HG02870 (cell line): ENCODE data around the gene ADGRL3.
"Not testable (repeated sequence)": the region's sequence is repeated elsewhere in the genome, so short reads cannot be mapped to it uniquely, and the experiment has no call there.

ENCODE experiments used
- ATAC-seq: cut with Tn5 transposase; IDR thresholded peaks from one replicate; pipeline ENCODE4 v1.9.1; 2021; ENCODE audit warnings: mild to moderate bottlenecking, moderate library complexity; ENCODE audit not compliant: unreplicated experiment

Gene ADGRL3

DNA sequence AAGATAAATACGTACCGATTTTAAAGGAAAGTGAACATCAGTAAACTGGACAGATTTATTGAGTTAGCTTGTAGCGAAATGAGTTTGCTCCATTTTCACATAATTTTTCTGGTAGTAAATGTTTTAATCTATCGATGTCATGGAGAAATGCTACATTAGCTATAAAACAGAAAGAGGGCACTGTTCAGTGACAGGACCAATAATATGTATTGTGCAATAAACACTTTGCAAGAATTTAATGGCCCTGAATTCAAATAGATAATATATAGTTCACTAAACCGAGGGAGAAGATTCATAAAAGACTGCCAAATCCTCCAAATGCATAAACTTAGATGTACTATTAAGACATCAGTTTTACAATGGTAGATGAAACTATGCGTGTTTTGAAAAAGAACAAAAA is 516.3 kb downstream of the ADGRL3 start:
- ATAC-seq = no peak

DNA sequence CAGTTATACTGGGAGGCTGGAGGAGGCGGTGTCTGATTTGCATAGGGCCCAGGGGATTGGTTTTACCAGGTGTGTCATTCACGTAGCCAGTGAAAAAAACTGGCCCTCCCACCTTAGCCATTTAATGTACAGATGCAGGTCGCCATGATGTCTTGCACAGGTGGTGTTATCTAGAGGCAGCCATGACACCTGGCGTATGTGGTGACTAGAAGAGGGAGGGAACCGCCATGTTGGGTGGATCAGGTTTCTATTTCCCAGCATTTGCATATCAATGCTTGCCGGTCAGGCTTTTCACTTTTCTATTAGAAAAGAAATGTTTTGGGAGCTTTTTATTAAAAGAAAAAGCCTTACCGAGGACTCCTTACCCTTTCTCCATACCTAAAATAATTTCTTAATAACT is 523.4 kb downstream of the ADGRL3 start:
- ATAC-seq = no peak

- no peak for ATAC-seq
Measured at GRCh38 chr4:61727286-61727685, 527.2 kb downstream of the ADGRL3 start.

GRCh38 chr4:61734409-61734808 is 534.3 kb downstream of the ADGRL3 start:
- ATAC-seq = no peak

GRCh38 chr4:61739887-61740286 is 539.8 kb downstream of the ADGRL3 start:
- no peak for ATAC-seq

- ATAC-seq = no peak
Measured at GRCh38 chr4:61740886-61741285, 540.8 kb downstream of the ADGRL3 start.

DNA sequence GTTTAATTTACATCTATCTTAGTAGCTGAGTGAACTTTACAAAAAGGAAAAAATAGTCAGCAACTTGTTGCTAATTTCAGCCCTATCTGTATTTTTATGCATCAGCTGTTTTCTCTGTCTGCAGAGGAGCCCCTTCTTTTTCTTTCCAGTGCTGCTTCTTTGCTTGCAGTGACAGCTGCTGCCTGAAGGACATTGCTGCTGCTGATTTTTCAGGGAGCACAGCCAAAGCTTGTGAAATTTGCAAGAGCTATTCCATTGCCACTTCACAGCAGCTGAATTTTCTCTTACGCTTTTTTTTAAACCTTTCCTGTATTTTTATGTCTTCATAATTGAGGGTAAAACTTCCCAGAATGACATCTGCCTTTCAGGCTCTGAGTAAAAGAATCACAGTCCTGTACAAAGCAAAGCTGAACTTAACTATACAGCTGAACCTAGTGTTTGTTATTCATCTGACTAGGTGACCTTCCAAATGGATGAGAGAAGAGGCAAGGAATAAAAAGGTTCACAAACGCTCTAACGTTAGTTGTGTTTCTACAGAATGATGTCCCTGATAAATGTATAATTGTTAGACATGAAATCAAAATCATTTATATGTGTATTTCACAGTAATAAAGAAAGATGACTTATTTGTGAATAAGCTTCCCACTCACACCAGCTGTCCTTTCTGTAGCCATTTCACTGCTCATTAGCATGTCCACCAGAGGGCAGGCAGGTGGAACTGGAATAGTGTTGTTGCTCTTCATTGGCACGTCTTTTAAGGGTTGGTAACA is 541.4 kb downstream of the ADGRL3 start:
- no peak for ATAC-seq

DNA sequence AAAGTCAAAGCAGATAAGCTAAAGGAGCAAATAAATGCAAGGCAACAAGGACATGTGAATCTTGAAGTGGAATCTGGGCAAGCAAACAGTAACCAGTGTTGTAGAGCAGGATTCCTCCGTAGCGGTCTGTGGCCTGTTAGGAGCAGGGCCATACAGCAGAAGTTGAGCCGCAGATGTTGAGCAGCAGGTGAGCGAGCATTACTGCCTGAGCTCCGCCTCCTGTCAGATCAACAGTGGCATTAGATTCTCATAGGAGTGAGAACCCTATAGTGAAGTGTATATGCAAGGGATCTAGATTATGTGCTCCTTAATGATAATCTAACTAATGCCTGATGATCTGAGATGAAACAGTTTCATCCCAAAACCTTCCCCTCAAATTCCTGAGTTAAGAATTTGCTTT is 550.7 kb downstream of the ADGRL3 start:
- ATAC-seq = no peak

GRCh38 chr4:61752617-61753016 is 552.5 kb downstream of the ADGRL3 start:
- ATAC-seq = no peak

GRCh38 chr4:61753739-61754138 is 553.6 kb downstream of the ADGRL3 start:
- no peak for ATAC-seq

GRCh38 chr4:61756937-61757336 is 556.8 kb downstream of the ADGRL3 start:
- ATAC-seq = not testable (repeated sequence)

DNA sequence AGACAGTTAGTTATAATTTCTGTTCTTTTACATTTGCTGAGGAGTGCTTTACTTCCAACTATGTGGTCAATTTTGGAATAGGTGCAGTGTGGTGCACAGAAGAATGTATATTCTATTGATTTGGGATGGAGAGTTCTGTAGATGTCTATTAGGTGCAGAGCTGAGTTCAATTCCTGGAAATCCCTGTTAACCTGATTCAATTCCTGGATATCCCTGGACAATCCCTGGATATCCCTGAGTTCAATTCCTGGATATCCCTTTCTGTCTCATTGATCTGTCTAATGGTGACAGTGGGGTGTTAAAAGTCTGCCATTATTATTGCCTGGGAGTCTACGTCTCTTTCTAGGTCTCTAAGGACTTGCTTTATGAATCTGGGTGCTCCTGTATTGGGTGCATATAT is 557.9 kb downstream of the ADGRL3 start:
- ATAC-seq = not testable (repeated sequence)

DNA sequence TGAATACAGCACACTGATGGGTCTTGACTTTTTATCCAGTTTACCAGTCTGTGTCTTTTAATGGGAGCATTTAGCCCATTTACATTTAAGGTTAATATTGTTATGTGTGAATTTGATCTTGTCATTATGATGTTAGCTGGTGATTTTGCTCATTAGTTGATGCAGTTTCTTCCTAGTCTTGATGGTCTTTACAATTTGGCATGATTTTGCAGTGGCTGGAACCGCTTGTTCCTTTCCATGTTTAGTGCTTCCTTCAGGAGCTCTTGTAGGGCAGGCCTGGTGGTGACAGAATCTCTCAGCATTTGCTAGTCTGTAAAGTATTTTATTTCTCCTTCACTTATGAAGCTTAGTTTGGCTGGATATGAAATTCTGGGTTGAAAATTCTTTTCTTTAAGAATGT is 558.5 kb downstream of the ADGRL3 start:
- not testable (repeated sequence) for ATAC-seq

- ATAC-seq = not testable (repeated sequence)
Measured at GRCh38 chr4:61759245-61759644, 559.1 kb downstream of the ADGRL3 start.

DNA sequence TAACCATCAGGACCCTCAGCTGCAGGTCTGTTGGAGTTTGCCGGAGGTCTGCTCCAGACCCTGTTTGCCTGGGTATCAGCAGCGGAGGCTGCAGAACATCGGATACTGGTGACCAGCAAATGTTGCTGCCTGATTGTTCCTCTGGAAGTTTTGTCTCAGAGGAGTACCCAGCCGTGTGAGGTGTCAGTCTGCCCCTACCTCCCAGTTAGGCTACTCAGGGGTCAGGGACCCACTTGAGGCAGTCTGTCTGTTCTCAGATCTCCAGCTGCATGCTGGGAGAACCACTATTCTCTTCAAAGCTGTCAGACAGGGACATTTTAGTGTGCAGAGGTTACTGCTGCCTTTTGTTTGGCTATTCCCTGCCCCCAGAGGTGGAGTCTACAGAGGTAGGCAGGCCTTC is 559.8 kb downstream of the ADGRL3 start:
- ATAC-seq = not testable (repeated sequence)

GRCh38 chr4:61760820-61761219 is 560.7 kb downstream of the ADGRL3 start:
- ATAC-seq = no peak

GRCh38 chr4:61762722-61763627 is 562.8 kb downstream of the ADGRL3 start:
- no peak for ATAC-seq

DNA sequence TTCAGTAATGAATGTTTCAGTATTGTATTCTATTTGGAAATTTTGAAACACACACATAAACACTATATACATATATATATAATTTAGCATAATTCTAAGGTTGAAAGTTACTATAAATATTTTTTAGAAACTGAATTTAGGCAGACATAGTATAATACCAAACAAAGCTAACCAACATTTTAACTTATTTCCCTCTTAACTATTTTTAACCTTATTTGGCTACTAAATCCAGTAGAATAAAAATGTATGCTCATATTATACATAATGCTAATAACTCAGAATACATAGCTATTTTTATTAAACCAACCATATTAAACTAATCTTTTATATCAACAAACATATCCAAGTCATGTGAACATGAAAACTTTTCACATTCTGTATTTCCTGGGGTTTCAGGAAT is 563.6 kb downstream of the ADGRL3 start:
- ATAC-seq = no peak

GRCh38 chr4:61764090-61764489 is 564.0 kb downstream of the ADGRL3 start:
- ATAC-seq = not testable (repeated sequence)

- ATAC-seq = not testable (repeated sequence)
Measured at GRCh38 chr4:61769444-61770167, 569.5 kb downstream of the ADGRL3 start.

DNA sequence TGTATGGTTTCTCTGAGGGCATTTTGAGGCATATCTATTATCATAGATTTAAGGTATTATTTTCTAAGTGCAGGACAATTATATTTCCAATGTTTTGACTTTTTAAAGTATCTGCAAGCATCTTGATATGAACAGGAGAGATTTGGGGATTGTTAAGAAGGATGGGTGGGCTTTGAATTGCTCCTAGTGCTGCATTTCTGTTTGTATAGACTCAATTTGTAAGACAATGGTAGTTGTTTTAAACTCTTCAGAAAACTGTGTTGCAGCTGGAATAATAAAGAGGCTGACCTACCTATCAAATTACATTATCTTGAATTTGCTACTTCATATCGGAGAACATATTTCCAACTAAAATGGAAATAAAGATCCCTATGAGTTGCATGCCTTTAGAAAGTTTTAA is 570.3 kb downstream of the ADGRL3 start:
- ATAC-seq = no peak
